ENCODE results near the gene PPP1R12B. TPM values are rescaled to one million over a fixed set of nuclear protein-coding genes. Genes with fewer than 3 reads are reported as not detected.
"Not testable (repeated sequence)": the region's sequence is repeated elsewhere in the genome, so short reads cannot be mapped to it uniquely, and the experiment has no call there.

The PPP1R12B gene
- total RNA-seq, 1 donor from 2014 or later = 636 TPM

- no peak for ATAC-seq (ENCODE audit: poor library complexity)
- intact Hi-C loops (cut with DNase I) = no loop called here
- DNase-seq = no peak
These were observed 276.2 kb downstream of the PPP1R12B start for GRCh38 chr1:202624781-202625108.

DNA sequence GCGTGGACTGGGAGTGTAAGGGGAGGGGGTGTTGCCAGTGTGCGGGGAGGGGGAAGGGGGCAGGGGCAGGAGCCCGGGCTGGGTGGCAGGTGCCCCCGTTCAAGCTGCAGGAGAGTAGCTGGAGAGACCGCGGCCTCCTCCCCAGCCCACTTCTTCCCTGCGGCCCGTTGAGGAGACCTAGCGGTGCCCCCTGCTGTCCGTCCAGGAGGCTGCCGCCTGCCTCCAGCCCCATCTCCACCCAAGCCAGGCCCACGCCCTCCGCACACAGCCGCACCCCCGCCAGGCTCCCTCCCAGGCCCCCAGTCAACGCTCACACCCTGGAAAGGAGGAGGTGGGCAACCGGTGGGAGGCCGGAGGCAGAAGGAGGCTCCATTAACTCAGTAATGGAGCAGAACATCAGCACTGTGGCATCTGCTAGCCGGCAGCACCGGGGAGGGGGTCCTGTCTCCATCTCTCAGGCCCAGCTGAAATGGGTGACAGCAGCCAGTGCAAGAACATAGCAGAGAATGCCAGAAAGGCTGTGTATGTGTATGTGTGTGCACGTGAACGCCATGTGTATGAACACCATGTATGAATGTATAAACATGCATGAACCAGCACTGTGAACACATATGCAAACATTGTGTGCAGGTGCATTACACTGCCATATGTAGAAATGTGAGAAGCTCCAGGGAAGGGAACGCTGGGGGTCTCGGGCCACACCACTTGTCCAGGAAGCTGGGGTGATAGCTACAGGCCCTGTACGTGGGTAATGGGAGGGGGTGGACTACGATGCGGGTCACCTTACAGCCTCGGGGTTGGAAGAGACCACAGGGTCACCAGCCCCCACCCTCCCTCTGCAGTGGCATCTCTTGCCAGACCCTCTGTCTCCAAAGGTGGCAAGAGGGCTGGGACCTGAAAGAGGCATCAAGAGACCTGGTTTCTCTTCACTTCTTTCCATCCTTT is 277.2 kb downstream of the PPP1R12B start:
- DNase-seq = peak; percentile 85
- intact Hi-C loops (cut with DNase I) = no loop called here
- ATAC-seq (ENCODE audit: poor library complexity) = peak; percentile 83

DNA sequence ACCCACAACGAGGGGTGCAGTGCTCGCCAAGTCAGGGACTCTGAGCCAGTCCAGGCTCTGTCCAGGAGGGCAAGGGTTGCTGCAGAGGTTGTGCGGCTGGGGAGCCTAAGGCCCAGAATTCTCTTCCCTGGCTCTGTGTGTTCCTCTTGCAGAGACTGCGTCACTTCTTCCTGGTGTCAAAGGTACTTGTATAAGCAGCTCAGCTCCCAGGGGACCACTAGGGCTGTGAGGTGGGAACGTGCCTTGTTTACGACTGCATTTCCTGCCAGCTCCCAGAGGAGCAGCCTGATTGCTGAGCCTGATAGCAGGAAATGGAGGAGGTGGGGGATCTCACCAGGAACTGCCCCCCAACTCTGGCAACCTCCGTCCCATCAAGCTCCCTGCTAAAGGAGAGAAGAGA is 278.5 kb downstream of the PPP1R12B start:
- ATAC-seq (ENCODE audit: poor library complexity); intact Hi-C loops (cut with DNase I); DNase-seq: not testable (repeated sequence)

- no peak for DNase-seq
- ATAC-seq (ENCODE audit: poor library complexity) = no peak
- intact Hi-C loops (cut with DNase I) = no loop called here
These were observed 279.5 kb downstream of the PPP1R12B start for GRCh38 chr1:202627841-202628565.

GRCh38 chr1:202628646-202629215 is 280.2 kb downstream of the PPP1R12B start:
- intact Hi-C loops (cut with DNase I) = no loop called here
- ATAC-seq (ENCODE audit: poor library complexity) (no peak), DNase-seq (no peak)

DNA sequence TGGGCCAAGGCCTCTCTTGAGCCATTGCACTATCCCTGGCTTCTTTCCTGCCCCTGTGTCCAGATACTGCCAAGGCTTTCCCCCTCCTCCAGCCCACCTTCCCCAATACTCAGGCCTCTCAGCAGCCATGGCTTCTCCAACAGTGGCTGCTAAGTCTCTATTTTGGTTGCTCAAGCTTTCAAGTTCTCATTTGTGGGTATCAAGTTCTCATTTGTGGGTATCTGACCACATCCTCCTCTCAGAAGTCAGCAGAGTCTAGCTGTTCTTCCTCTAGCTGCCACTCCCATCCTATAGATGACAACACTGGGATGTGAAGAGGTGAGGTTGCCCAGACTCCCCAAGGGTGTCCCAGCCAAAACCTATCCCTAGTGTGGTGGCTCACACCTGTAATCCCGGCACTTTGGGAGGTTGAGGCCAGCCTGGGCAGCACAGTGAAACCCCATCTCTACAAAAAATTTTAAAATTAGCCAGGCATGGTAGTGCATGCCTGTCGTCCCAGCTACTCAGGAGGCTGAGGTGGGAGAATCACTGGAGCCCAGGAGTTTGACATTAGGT is 280.8 kb downstream of the PPP1R12B start:
- ATAC-seq (ENCODE audit: poor library complexity); DNase-seq; intact Hi-C loops (cut with DNase I): not testable (repeated sequence)

DNA sequence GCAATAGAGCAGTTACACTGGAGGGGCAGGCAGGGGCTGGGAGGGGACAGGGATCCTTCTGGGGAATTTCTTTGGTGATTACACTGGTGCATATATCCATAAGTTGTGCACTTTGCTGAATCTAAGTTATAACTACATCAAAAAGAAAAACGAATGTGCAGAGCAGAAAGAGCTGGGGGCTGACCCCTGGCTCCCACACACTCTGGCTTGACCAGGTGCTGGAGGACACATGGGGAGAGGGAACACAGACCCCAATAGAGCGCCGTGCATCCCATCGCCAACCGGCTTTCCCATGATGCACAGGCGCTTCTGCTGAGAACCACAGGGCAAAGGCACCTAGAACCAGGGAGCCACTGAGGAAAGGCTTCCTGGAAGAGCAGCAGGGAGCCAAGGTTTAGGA is 281.6 kb downstream of the PPP1R12B start:
- ATAC-seq (ENCODE audit: poor library complexity); intact Hi-C loops (cut with DNase I); DNase-seq: not testable (repeated sequence)

DNA sequence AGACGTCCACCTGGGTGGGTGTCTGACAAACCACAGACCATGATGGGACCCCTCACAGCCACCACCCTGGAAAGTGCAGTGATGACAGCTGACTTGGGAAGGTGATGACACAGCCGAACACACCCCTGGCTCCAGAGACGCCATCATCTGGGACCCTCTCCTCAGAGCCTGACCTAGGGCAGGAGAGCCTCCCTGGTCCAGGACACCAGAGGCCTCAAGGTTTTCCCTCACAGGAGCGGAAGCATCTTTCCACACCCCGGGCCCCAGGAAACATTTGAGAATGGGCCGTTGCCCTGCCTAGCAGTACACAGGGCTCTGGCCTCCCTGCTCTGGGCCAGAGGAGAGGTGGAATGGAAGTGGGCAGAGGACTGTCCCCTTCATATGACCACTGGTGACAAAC is 282.0 kb downstream of the PPP1R12B start:
- intact Hi-C loops (cut with DNase I) = no loop called here
- no peak for DNase-seq
- ATAC-seq (ENCODE audit: poor library complexity) = no peak

DNA sequence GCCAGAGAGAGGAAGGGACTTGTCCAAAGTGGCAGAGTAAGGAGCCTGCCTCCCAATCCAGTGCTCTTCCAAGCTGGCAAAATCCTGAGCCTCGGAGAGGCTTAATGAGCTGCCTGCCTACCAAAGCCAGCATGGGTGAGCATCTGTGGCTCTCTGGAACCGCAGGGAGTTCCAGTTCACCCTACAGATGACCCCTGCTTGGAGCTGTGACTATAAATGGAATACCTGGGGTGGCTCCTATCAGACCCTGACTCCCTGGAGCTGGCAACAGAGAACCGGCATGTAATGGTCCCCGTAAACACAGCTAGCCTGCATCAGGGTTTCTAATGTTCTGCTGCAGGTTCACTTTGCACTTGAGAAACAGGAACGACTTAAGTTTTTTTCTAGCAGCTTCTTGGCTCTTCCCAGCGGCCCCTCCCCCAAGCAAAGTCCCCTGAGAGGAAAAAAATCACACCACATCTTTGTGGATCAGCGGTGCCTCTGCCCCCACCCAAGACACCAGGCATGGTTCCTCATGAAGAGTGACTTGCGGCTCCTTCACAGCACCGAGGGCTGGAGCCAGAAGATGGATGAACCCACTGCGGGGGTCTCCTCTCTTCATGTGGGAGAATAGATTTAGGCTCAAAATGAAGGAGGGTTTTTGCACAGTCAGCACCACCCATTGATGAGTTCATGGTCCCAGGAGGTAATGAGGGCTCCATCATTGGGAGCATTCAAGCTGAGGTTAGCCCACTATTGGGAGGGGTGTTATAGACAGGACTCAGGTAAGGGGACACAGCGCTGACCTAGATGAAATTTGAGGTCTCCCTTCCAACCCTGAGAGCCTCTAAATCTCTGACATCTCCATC is 282.8 kb downstream of the PPP1R12B start:
- DNase-seq = no peak
- intact Hi-C loops (cut with DNase I) = no loop called here
- ATAC-seq (ENCODE audit: poor library complexity) = no peak

GRCh38 chr1:202632241-202632640 is 283.7 kb downstream of the PPP1R12B start:
- intact Hi-C loops (cut with DNase I) = no loop called here
- ATAC-seq (ENCODE audit: poor library complexity) (no peak), DNase-seq (no peak)

GRCh38 chr1:202636171-202636570 is 287.7 kb downstream of the PPP1R12B start:
- intact Hi-C loops (cut with DNase I) = not testable (repeated sequence)

GRCh38 chr1:202637321-202638018 is 289.0 kb downstream of the PPP1R12B start:
- peak; percentile 40 for ATAC-seq (ENCODE audit: poor library complexity)
- intact Hi-C loops (cut with DNase I) = not testable (repeated sequence)

More at GRCh38 chr1:202636171-202636570, 287.7 kb downstream of the PPP1R12B start:
- ATAC-seq (ENCODE audit: poor library complexity); DNase-seq: not testable (repeated sequence)

GRCh38 chr1:202638019-202638700 is 289.7 kb downstream of the PPP1R12B start:
- intact Hi-C loops (cut with DNase I) = no loop called here
- DNase-seq (no peak), ATAC-seq (ENCODE audit: poor library complexity) (no peak)

More at GRCh38 chr1:202637321-202638018, 289.0 kb downstream of the PPP1R12B start:
- not testable (repeated sequence) for DNase-seq

- intact Hi-C loops (cut with DNase I); DNase-seq: not testable (repeated sequence)
- ATAC-seq (ENCODE audit: poor library complexity) = peak; percentile 56
These were observed 290.3 kb downstream of the PPP1R12B start for GRCh38 chr1:202638701-202639305.

- DNase-seq (no peak), ATAC-seq (ENCODE audit: poor library complexity) (no peak)
- intact Hi-C loops (cut with DNase I) = no loop called here
These were observed 291.0 kb downstream of the PPP1R12B start for GRCh38 chr1:202639500-202639899.

GRCh38 chr1:202642212-202642611 is 293.7 kb downstream of the PPP1R12B start:
- intact Hi-C loops (cut with DNase I) = no loop called here
- ATAC-seq (ENCODE audit: poor library complexity) = no peak
- DNase-seq = no peak
